WERI-Rb-1 (cell line): ENCODE data around the gene IGFBP4.

Source experiments
- DNase-seq: peaks from one replicate; pipeline ENCODE4 v3.0.0-alpha.2; 2020
- H3K27ac ChIP-seq: fragments of 250-450 bp; sonication (Bioruptor Pico); 2 replicates; pipeline ENCODE4 v1.5.1; 2020; ENCODE audit warnings: mild to moderate bottlenecking, moderate library complexity
- H3K27me3 ChIP-seq: fragments of 250-450 bp; sonication (Bioruptor Pico); 2 replicates; pipeline ENCODE4 v1.5.1; 2021; ENCODE audit warnings: mild to moderate bottlenecking, low read depth, moderate library complexity; ENCODE audit not compliant: insufficient read depth, severe bottlenecking
- H3K36me3 ChIP-seq: fragments of 250-450 bp; sonication (Bioruptor Pico); 2 replicates; pipeline ENCODE4 v1.5.1; 2020; ENCODE audit warnings: mild to moderate bottlenecking, moderate library complexity
- H3K4me3 ChIP-seq: 2 replicates; pipeline ENCODE4 v1.5.1; 2011; ENCODE audit warnings: low read depth, mild to moderate bottlenecking, control low read depth, low read length
- H3K9me3 ChIP-seq: fragments of 250-450 bp; sonication (Bioruptor Pico); 2 replicates; pipeline ENCODE4 v1.5.1; 2021; ENCODE audit warnings: mild to moderate bottlenecking, moderate library complexity; ENCODE audit not compliant: severe bottlenecking
- TF ChIP-seq, protein P1 (sequence below): IDR thresholded peaks from 2 replicates; pipeline ENCODE4 v1.5.1; 2011; ENCODE audit warnings: low read depth, mild to moderate bottlenecking, control low read depth, inconsistent platforms, low read length

IGFBP4 gene

DNA sequence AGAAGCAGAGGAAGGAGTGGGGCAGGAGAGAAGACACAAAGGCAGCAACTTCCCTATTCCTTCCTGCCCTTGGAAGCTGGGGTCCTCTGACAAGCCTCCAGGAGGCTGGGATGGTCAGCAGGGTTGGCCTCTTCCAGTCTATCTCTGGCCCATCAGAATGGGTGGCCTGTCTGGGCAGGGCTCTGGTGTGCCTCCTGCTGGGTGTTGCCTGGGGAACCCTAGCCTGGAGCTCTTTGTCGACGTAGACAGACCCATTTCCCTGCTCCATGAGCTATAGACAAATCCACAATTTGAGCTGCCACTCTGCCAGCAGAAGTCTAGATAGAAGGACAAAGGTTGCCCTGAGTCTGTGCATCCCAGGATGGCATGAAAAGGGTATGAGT lies 11.4 kb downstream of the IGFBP4 start:
- no peak for DNase-seq
- H3K36me3 ChIP-seq, result peaks cover 52% of the 10 kb centered on the region
- TF ChIP-seq, protein P1, sequence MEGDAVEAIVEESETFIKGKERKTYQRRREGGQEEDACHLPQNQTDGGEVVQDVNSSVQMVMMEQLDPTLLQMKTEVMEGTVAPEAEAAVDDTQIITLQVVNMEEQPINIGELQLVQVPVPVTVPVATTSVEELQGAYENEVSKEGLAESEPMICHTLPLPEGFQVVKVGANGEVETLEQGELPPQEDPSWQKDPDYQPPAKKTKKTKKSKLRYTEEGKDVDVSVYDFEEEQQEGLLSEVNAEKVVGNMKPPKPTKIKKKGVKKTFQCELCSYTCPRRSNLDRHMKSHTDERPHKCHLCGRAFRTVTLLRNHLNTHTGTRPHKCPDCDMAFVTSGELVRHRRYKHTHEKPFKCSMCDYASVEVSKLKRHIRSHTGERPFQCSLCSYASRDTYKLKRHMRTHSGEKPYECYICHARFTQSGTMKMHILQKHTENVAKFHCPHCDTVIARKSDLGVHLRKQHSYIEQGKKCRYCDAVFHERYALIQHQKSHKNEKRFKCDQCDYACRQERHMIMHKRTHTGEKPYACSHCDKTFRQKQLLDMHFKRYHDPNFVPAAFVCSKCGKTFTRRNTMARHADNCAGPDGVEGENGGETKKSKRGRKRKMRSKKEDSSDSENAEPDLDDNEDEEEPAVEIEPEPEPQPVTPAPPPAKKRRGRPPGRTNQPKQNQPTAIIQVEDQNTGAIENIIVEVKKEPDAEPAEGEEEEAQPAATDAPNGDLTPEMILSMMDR, result no peak

DNA sequence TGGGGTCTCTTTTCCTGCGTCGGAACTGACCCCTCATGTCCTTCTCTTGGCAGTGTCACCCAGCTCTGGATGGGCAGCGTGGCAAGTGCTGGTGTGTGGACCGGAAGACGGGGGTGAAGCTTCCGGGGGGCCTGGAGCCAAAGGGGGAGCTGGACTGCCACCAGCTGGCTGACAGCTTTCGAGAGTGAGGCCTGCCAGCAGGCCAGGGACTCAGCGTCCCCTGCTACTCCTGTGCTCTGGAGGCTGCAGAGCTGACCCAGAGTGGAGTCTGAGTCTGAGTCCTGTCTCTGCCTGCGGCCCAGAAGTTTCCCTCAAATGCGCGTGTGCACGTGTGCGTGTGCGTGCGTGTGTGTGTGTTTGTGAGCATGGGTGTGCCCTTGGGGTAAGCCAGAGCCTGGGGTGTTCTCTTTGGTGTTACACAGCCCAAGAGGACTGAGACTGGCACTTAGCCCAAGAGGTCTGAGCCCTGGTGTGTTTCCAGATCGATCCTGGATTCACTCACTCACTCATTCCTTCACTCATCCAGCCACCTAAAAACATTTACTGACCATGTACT lies 13.2 kb downstream of the IGFBP4 start:
- no peak for DNase-seq
- Histone ChIP-seq H3K4me3 (no peak overlapping the region), H3K27me3 (no peaks in the 10 kb centered on the region), H3K27ac (no peak overlapping the region), H3K9me3 (no peaks in the 10 kb centered on the region), H3K36me3 (peaks cover 52% of the 10 kb centered on the region)
- TF ChIP-seq, protein P1, result no peak

More for the DNA sequence above, 11.4 kb downstream of the IGFBP4 start:
- H3K4me3 ChIP-seq, result no peak overlapping the region
- no peaks in the 10 kb centered on the region for H3K27me3 ChIP-seq
- no peaks in the 10 kb centered on the region for H3K9me3 ChIP-seq
- H3K27ac ChIP-seq, result no peak overlapping the region

DNA sequence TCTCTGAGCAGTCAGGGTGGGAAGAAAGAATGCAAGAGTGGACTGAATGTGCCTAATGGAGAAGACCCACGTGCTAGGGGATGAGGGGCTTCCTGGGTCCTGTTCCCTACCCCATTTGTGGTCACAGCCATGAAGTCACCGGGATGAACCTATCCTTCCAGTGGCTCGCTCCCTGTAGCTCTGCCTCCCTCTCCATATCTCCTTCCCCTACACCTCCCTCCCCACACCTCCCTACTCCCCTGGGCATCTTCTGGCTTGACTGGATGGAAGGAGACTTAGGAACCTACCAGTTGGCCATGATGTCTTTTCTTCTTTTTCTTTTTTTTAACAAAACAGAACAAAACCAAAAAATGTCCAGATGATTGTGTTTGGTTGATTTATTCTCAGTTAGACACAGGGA lies 14.1 kb downstream of the IGFBP4 start:
- TF ChIP-seq, protein P1, result no peak
- no peak for DNase-seq
- no peak overlapping the region for H3K27ac ChIP-seq
- peaks cover 49% of the 10 kb centered on the region for H3K36me3 ChIP-seq
- no peaks in the 10 kb centered on the region for H3K9me3 ChIP-seq
- H3K4me3 ChIP-seq, result no peak overlapping the region
- H3K27me3 ChIP-seq, result no peaks in the 10 kb centered on the region

DNA sequence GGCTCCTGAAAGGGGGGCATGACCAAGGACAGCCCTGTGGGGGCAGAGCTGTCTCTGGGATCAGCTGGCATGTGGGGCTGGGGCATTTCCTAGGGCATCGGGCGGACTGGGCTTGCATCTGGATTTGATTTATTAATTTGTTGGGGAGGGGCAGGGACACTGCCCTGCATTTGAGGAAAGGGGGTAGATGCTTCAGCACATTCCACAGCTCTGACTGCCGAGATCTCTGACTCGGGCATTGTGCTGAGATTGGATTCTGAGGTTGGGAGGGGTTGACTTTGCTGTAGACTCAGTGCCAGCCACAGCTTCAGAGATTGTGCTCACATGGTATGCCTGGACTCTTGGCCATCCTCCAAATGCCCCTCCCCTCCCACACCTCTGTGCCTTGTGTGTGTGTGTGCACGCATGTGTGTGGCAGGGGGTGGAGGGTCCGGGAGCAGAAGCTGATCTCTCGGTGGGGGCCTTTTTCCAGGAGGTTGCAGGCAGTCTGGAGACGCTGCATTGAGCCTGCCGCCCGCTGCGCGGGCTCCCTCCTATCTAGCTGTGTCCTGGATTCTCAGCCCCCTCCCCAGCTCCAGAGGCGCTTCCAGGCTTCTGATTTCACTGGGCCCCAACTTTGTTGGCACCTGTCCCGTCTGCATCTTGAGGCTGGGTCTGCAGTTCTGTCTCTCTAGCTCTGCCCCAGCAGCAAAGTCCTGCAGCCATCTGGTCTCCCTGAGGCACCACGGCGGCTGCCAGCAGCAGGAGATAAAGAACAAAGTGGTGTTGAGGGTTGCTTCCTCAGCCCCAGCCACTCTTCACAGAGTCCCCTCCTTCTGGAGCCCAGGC lies 14.9 kb downstream of the IGFBP4 start:
- Histone ChIP-seq H3K27ac (no peak overlapping the region), H3K4me3 (no peak overlapping the region), H3K9me3 (no peaks in the 10 kb centered on the region), H3K36me3 (peaks cover 43% of the 10 kb centered on the region), H3K27me3 (no peaks in the 10 kb centered on the region)
- no peak for DNase-seq
- TF ChIP-seq, protein P1, result no peak

DNA sequence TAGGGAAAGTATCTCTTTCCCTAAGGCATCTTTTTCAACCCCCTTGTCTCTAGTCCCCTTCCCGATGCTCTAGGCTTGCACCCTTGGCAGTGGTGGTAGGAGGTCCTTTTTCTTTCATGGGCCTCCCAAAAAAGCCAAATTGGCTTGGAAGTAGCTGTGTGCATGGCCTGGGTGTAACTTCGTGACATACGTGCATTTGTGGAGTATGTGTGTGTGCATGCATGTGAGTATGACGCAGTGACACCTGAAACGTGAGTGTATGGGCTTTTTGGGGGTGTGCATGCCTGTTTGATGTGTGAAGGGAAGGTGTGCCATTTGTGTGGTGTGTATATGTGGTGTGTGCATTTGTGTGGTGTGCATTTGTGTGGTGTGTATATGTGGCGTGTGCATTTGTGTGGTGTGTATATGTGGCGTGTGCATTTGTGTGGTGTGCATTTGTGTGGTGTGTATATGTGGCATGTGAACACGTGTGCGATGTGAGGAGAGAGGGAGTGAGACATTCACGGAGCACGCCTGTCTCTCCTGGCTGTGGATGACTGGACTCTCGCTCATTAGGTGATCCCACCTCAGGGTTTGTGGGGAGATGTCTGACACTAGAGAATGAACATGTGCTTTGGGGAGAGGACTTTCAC lies 15.7 kb downstream of the IGFBP4 start:
- TF ChIP-seq, protein P1, result no peak
- Histone ChIP-seq H3K27ac (no peak overlapping the region), H3K27me3 (no peaks in the 10 kb centered on the region), H3K9me3 (no peaks in the 10 kb centered on the region), H3K4me3 (no peak overlapping the region), H3K36me3 (peaks cover 35% of the 10 kb centered on the region)
- DNase-seq, result no peak
